Measurements from ENCODE around the gene DGKE.

Gene DGKE

DNA sequence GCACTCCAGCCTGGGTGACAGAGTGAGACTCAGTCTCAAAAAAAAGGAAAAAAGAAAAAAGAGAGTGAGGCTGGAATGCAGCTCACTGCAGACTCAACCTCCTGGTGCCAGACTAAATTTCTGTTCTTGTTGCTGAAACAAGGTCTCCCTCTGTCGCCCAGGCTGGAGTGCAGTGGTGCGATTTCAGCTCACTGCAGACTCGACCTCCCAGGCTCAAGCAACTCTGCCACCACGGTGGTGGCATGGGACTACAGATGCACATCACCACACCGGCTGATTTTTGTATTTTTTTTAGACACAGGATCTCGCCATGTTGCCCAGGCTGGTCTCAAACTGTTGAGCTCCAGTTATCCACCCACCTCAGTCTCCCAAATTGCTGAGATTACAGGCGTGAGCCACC lies 45.3 kb downstream of the DGKE start:
- Histone ChIP-seq H3K36me3 (ENCODE audit: control insufficient read depth, insufficient read depth, low read length) (no peaks in the 10 kb centered on the region), H3K9ac (ENCODE audit: low read depth, low read length) (no peak overlapping the region), H3K4me1 (ENCODE audit: control insufficient read depth, insufficient read depth, low read length) (no peaks in the 10 kb centered on the region), H3K27ac (ENCODE audit: low read depth, low read length) (no peak overlapping the region), H3K4me3 (ENCODE audit: low read depth, low read length) (no peak overlapping the region), H3K27me3 (ENCODE audit: control insufficient read depth, insufficient read depth, low read length) (no peaks in the 10 kb centered on the region), H3K9me3 (ENCODE audit: control insufficient read depth, insufficient read depth, low read length) (no peaks in the 10 kb centered on the region)

GRCh38 chr17:56880133-56880532 lies 46.2 kb downstream of the DGKE start:
- H3K9me3 ChIP-seq (ENCODE audit: control insufficient read depth, insufficient read depth, low read length): no peaks in the 10 kb centered on the region
- no peaks in the 10 kb centered on the region for H3K27me3 ChIP-seq (ENCODE audit: control insufficient read depth, insufficient read depth, low read length)
- no peak overlapping the region for H3K9ac ChIP-seq (ENCODE audit: low read depth, low read length)
- no peaks in the 10 kb centered on the region for H3K36me3 ChIP-seq (ENCODE audit: control insufficient read depth, insufficient read depth, low read length)
- no peak overlapping the region for H3K27ac ChIP-seq (ENCODE audit: low read depth, low read length)
- no peaks in the 10 kb centered on the region for H3K4me1 ChIP-seq (ENCODE audit: control insufficient read depth, insufficient read depth, low read length)
- no peak overlapping the region for H3K4me3 ChIP-seq (ENCODE audit: low read depth, low read length)

- Histone ChIP-seq H3K9me3 (ENCODE audit: control insufficient read depth, insufficient read depth, low read length) (no peaks in the 10 kb centered on the region), H3K4me1 (ENCODE audit: control insufficient read depth, insufficient read depth, low read length) (no peaks in the 10 kb centered on the region), H3K27me3 (ENCODE audit: control insufficient read depth, insufficient read depth, low read length) (no peaks in the 10 kb centered on the region), H3K36me3 (ENCODE audit: control insufficient read depth, insufficient read depth, low read length) (no peaks in the 10 kb centered on the region), H3K27ac (ENCODE audit: low read depth, low read length) (no peak overlapping the region), H3K4me3 (ENCODE audit: low read depth, low read length) (no peak overlapping the region), H3K9ac (ENCODE audit: low read depth, low read length) (no peak overlapping the region)
These were observed 46.6 kb downstream of the DGKE start for GRCh38 chr17:56880571-56880970.

DNA sequence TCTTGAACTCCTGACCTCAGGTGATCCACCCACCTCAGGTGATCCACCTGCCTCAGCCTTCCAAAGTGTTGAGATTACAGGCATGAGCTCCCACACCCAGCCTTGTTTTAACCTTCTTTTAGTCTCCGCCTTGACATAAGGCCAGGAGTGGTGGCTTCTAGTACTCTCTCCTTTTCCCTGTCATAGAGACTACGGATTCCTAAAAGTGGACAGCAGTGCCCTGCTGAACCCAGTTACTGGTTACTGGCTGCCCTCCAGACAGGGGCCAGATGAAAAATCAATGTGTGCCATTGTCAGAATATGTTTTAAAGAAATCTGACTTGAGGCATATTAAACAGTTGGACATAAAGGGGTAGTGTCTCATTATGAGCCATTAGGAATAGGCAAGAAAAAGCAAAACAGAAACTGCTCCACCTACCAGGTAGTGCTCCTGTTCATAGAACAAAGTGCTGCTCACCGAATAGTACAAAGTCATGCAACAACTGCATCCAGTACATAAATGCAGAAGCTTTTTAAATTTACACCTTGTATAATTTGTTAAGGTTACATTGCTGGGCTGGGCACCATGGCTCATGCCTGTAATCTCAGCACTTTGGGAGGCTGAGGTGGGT lies 47.8 kb downstream of the DGKE start:
- Histone ChIP-seq H3K9ac (ENCODE audit: low read depth, low read length) (no peak overlapping the region), H3K9me3 (ENCODE audit: control insufficient read depth, insufficient read depth, low read length) (no peaks in the 10 kb centered on the region), H3K4me1 (ENCODE audit: control insufficient read depth, insufficient read depth, low read length) (no peaks in the 10 kb centered on the region), H3K27me3 (ENCODE audit: control insufficient read depth, insufficient read depth, low read length) (no peaks in the 10 kb centered on the region), H3K36me3 (ENCODE audit: control insufficient read depth, insufficient read depth, low read length) (no peaks in the 10 kb centered on the region), H3K4me3 (ENCODE audit: low read depth, low read length) (no peak overlapping the region), H3K27ac (ENCODE audit: low read depth, low read length) (no peak overlapping the region)

GRCh38 chr17:56883616-56884015 lies 49.7 kb downstream of the DGKE start:
- no peak overlapping the region for H3K4me3 ChIP-seq (ENCODE audit: low read depth, low read length)
- no peak overlapping the region for H3K9ac ChIP-seq (ENCODE audit: low read depth, low read length)
- H3K4me1 ChIP-seq (ENCODE audit: control insufficient read depth, insufficient read depth, low read length): no peaks in the 10 kb centered on the region
- peaks cover 17% of the 10 kb centered on the region for H3K9me3 ChIP-seq (ENCODE audit: control insufficient read depth, insufficient read depth, low read length)
- no peak overlapping the region for H3K27ac ChIP-seq (ENCODE audit: low read depth, low read length)
- no peaks in the 10 kb centered on the region for H3K27me3 ChIP-seq (ENCODE audit: control insufficient read depth, insufficient read depth, low read length)
- H3K36me3 ChIP-seq (ENCODE audit: control insufficient read depth, insufficient read depth, low read length): no peaks in the 10 kb centered on the region

DNA sequence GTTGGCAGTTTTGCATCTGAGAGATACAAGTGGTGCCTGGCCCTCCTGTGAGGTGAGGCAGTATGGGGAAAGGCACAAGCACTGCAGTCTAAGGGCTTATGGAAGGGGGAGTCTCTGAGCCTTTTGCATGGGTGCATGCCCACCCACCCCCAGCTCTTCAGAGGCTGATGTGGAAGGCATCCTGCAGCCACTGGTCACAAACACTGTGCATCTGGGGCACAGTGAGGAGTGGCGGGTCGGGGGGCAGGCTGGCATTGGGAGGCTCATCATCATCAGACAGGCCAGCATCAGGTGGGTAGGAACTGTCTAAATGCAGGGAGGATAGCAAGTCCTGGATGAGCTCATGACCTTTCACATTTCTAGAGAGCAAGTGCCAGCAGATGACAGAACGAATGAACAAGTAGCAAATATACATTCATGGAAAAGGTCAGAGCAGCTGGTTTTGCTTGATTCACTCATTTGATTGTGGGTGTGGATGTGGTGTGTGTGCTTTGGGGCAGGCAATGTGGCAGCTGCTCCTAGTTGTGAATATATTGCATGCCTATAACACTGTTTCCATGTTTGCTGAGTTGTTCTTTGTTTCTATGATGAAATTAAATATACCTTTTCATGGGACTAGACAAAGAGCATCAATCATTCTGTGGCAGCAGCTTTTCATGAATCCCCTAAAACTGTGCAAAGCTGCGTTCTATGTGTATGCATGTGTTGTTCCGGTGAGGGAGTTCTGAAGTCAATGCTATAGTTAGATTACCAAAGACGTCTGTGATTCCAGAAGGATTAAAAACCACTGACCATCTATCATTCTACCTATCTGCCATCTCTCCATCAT lies 50.7 kb downstream of the DGKE start:
- Histone ChIP-seq H3K27me3 (ENCODE audit: control insufficient read depth, insufficient read depth, low read length) (no peaks in the 10 kb centered on the region), H3K9me3 (ENCODE audit: control insufficient read depth, insufficient read depth, low read length) (peaks cover 19% of the 10 kb centered on the region), H3K9ac (ENCODE audit: low read depth, low read length) (no peak overlapping the region), H3K36me3 (ENCODE audit: control insufficient read depth, insufficient read depth, low read length) (no peaks in the 10 kb centered on the region), H3K4me3 (ENCODE audit: low read depth, low read length) (no peak overlapping the region), H3K27ac (ENCODE audit: low read depth, low read length) (no peak overlapping the region), H3K4me1 (ENCODE audit: control insufficient read depth, insufficient read depth, low read length) (no peaks in the 10 kb centered on the region)

DNA sequence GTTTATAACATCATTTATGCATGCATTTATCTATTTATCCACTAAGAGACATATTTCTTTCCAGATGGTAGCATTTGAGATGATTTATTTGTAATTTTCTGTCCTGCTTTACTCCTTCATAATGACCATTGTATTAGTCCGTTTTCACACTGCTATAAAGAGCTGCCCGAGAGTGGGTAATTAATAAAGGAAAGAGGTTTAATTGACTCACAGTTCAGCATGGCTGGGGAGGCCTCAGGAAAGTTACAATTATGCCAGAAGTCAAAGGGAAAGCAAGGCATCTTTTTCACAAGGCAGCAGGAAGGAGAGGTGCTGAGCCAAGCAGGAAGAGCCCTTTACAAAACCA lies 51.3 kb downstream of the DGKE start:
- no peak overlapping the region for H3K4me3 ChIP-seq (ENCODE audit: low read depth, low read length)
- no peak overlapping the region for H3K9ac ChIP-seq (ENCODE audit: low read depth, low read length)
- H3K4me1 ChIP-seq (ENCODE audit: control insufficient read depth, insufficient read depth, low read length): no peaks in the 10 kb centered on the region
- no peaks in the 10 kb centered on the region for H3K27me3 ChIP-seq (ENCODE audit: control insufficient read depth, insufficient read depth, low read length)
- H3K36me3 ChIP-seq (ENCODE audit: control insufficient read depth, insufficient read depth, low read length): 0 out of 2 replicates have a peak, but pooled peaks cover under 1% of the 10 kb centered on the region
- no peak overlapping the region for H3K27ac ChIP-seq (ENCODE audit: low read depth, low read length)
- peaks cover 19% of the 10 kb centered on the region for H3K9me3 ChIP-seq (ENCODE audit: control insufficient read depth, insufficient read depth, low read length)

GRCh38 chr17:56886288-56886731 lies 52.4 kb downstream of the DGKE start:
- Histone ChIP-seq H3K9me3 (ENCODE audit: control insufficient read depth, insufficient read depth, low read length) (peaks cover 19% of the 10 kb centered on the region), H3K4me1 (ENCODE audit: control insufficient read depth, insufficient read depth, low read length) (no peaks in the 10 kb centered on the region), H3K27me3 (ENCODE audit: control insufficient read depth, insufficient read depth, low read length) (no peaks in the 10 kb centered on the region), H3K4me3 (ENCODE audit: low read depth, low read length) (no peak overlapping the region), H3K27ac (ENCODE audit: low read depth, low read length) (no peak overlapping the region), H3K36me3 (ENCODE audit: control insufficient read depth, insufficient read depth, low read length) (peaks cover 11% of the 10 kb centered on the region), H3K9ac (ENCODE audit: low read depth, low read length) (no peak overlapping the region)

DNA sequence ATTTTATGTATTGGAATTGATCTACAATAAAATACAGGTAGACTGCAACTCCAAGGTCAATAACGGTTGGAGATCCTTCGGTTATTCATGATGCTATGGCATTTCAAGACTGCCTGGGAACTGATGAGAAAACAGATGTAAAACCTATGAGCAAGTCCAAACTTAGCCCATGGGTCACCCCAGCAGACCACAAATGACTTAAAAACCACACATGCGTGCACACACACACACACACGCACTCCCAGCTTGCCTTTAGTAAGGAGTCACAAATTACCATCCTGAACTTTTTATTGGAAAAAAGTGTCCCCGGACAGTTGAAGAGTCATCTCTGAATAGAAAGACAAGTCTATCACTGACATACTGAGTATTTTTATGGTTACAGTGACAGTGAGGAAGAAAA lies 53.2 kb downstream of the DGKE start:
- Histone ChIP-seq H3K4me3 (ENCODE audit: low read depth, low read length) (no peak overlapping the region), H3K9me3 (ENCODE audit: control insufficient read depth, insufficient read depth, low read length) (peaks cover 19% of the 10 kb centered on the region), H3K9ac (ENCODE audit: low read depth, low read length) (no peak overlapping the region), H3K27ac (ENCODE audit: low read depth, low read length) (no peak overlapping the region), H3K36me3 (ENCODE audit: control insufficient read depth, insufficient read depth, low read length) (peaks cover 15% of the 10 kb centered on the region), H3K27me3 (ENCODE audit: control insufficient read depth, insufficient read depth, low read length) (no peaks in the 10 kb centered on the region), H3K4me1 (ENCODE audit: control insufficient read depth, insufficient read depth, low read length) (no peaks in the 10 kb centered on the region)

GRCh38 chr17:56887552-56888467 lies 53.9 kb downstream of the DGKE start:
- peaks cover 20% of the 10 kb centered on the region for H3K36me3 ChIP-seq (ENCODE audit: control insufficient read depth, insufficient read depth, low read length)
- H3K4me1 ChIP-seq (ENCODE audit: control insufficient read depth, insufficient read depth, low read length): no peaks in the 10 kb centered on the region
- H3K9me3 ChIP-seq (ENCODE audit: control insufficient read depth, insufficient read depth, low read length): peaks cover 19% of the 10 kb centered on the region
- no peak overlapping the region for H3K27ac ChIP-seq (ENCODE audit: low read depth, low read length)
- no peak overlapping the region for H3K4me3 ChIP-seq (ENCODE audit: low read depth, low read length)
- no peaks in the 10 kb centered on the region for H3K27me3 ChIP-seq (ENCODE audit: control insufficient read depth, insufficient read depth, low read length)
- no peak overlapping the region for H3K9ac ChIP-seq (ENCODE audit: low read depth, low read length)

DNA sequence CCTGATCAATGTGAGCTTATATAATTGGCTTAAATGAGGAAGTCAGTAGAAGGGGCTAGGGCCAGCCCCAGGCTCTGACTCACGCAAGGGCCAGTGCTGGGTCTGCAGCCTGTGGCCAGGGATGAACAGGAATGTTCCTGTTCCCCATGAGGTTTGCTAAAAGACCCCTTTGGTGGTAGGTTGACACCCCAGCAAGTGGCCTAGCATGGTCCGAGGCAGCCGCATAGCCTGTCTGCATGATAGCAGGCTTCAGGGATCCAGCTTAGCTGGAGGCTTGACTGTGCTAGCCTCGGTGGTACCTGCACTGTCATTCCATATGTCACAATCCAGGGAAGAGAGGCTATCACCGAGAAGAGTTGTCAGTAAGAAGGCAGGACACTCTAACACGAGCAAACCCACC lies 56.4 kb downstream of the DGKE start:
- H3K4me1 ChIP-seq (ENCODE audit: control insufficient read depth, insufficient read depth, low read length): no peaks in the 10 kb centered on the region
- no peak overlapping the region for H3K4me3 ChIP-seq (ENCODE audit: low read depth, low read length)
- H3K36me3 ChIP-seq (ENCODE audit: control insufficient read depth, insufficient read depth, low read length): peaks cover 41% of the 10 kb centered on the region
- H3K27ac ChIP-seq (ENCODE audit: low read depth, low read length): no peak overlapping the region
- no peaks in the 10 kb centered on the region for H3K27me3 ChIP-seq (ENCODE audit: control insufficient read depth, insufficient read depth, low read length)
- no peak overlapping the region for H3K9ac ChIP-seq (ENCODE audit: low read depth, low read length)
- peaks cover 19% of the 10 kb centered on the region for H3K9me3 ChIP-seq (ENCODE audit: control insufficient read depth, insufficient read depth, low read length)
